Measurements from ENCODE around the gene JAML. TPM values are rescaled to one million over a fixed set of nuclear protein-coding genes. Genes with fewer than 3 reads are reported as not detected.
A peak's percentile ranks its signal among the peaks of the same experiment; 100 is the strongest.

Gene JAML
- total RNA-seq, 4 donors from 2014 or later, result 2.2 to 3.1 (median 2.6) TPM

- 95 to 98% methylated on average over 1 of the region's 1 CpG for WGBS, 2 donors
- Histone ChIP-seq H3K36me3 (peaks cover 4 to 6% of the 10 kb centered on the region in 2 donors), H3K4me3 (replicated peaks in 1 of 3) (no peak overlapping the region), H3K4me1 (peaks cover 8 to 17% of the 10 kb centered on the region in 2 donors), H3K27ac (no peak overlapping the region), H3K9me3 (no peaks in the 10 kb centered on the region), H3K27me3 (no peaks in the 10 kb centered on the region)
- DNase-seq, result no peak
- TF ChIP-seq CTCF (IDR thresholded peaks at IDR 0.05) (no peak), POLR2A (IDR thresholded peaks at IDR 0.05) (no peak)
- intact Hi-C loops (cut with DNase I), result no loop called here
These were observed 34.3 kb upstream of the JAML start for GRCh38 chr11:118259138-118259537.

GRCh38 chr11:118258410-118258809 is 33.6 kb upstream of the JAML start:
- intact Hi-C loops (cut with DNase I), result no loop called here
- Histone ChIP-seq H3K27ac (no peak overlapping the region), H3K9me3 (no peaks in the 10 kb centered on the region), H3K4me1 (peaks cover 8 to 17% of the 10 kb centered on the region in 2 donors), H3K4me3 (replicated peaks in 1 of 3) (no peak overlapping the region), H3K27me3 (no peaks in the 10 kb centered on the region), H3K36me3 (peaks cover 4 to 6% of the 10 kb centered on the region in 2 donors)
- TF ChIP-seq CTCF (IDR thresholded peaks at IDR 0.05), result no peak
- no peak for TF ChIP-seq POLR2A (IDR thresholded peaks at IDR 0.05)
- WGBS, 2 donors, result 0% methylated on average over 1 of the region's 1 CpG
- no peak for DNase-seq

GRCh38 chr11:118252688-118253087 is 27.9 kb upstream of the JAML start:
- Histone ChIP-seq H3K27me3 (no peaks in the 10 kb centered on the region), H3K36me3 (peaks cover 4 to 6% of the 10 kb centered on the region in 2 donors), H3K4me3 (replicated peaks in 1 of 3) (peak overlapping the region in 1 of 3 donors; percentile 53), H3K27ac (peak overlapping the region in 2 of 3 donors; percentile 94 to 98), H3K4me1 (peaks cover 13 to 28% of the 10 kb centered on the region in 2 donors), H3K9me3 (no peaks in the 10 kb centered on the region)
- intact Hi-C loops (cut with DNase I), result no loop called here
- no peak for DNase-seq
- TF ChIP-seq POLR2A (IDR thresholded peaks at IDR 0.05) (no peak), CTCF (IDR thresholded peaks at IDR 0.05) (no peak)
- 71 to 72% methylated on average over 3 of the region's 3 CpGs for WGBS, 2 donors

GRCh38 chr11:118251858-118252652 is 27.2 kb upstream of the JAML start, which contains the start of gene MPZL3:
MPZL3 (minus strand) TSS chr11:118252365; CDS start chr11:118252294, 71 bp downstream.
- peaks cover 13 to 34% of the 10 kb centered on the region in 2 donors for H3K4me1 ChIP-seq
- intact Hi-C loops (cut with DNase I), result no loop called here
- peak; percentile 91 to 92 for DNase-seq
- peaks cover 4 to 6% of the 10 kb centered on the region in 2 donors for H3K36me3 ChIP-seq
- no peaks in the 10 kb centered on the region for H3K27me3 ChIP-seq
- WGBS, 2 donors, result 3% methylated on average over 30 to 32 of the region's 33 CpGs
- peak within 1 kb of the TSS; percentile 43 to 69 (median 53) for H3K4me3 ChIP-seq (replicated peaks in 1 of 3)
- H3K27ac ChIP-seq, result peak within 1 kb of the TSS; percentile 92 to 98 (median 94)
- peak in 1 of 2 donors; percentile 64 for TF ChIP-seq POLR2A (IDR thresholded peaks at IDR 0.05)
- no peak for TF ChIP-seq CTCF (IDR thresholded peaks at IDR 0.05)
- no peaks in the 10 kb centered on the region for H3K9me3 ChIP-seq

GRCh38 chr11:118247041-118247440 is 22.2 kb upstream of the JAML start:
- peaks cover 23 to 54% of the 10 kb centered on the region in 2 donors for H3K4me1 ChIP-seq

More at GRCh38 chr11:118247041-118247440, 22.2 kb upstream of the JAML start:
- intact Hi-C loops (cut with DNase I), result no loop called here
- WGBS, 2 donors, result 64 to 74% methylated on average over 1 of the region's 1 CpG
- no peak overlapping the region for H3K4me3 ChIP-seq (replicated peaks in 1 of 3)
- H3K36me3 ChIP-seq, result no peaks in the 10 kb centered on the region
- H3K27me3 ChIP-seq, result no peaks in the 10 kb centered on the region
- no peak for DNase-seq
- TF ChIP-seq POLR2A (IDR thresholded peaks at IDR 0.05) (no peak), CTCF (IDR thresholded peaks at IDR 0.05) (no peak)
- peak overlapping the region in 1 of 3 donors; percentile 46 for H3K27ac ChIP-seq
- no peaks in the 10 kb centered on the region for H3K9me3 ChIP-seq
